Activated effector memory CD4-positive, alpha-beta T cell treated with Interleukin-2 at 50 U/mL for 16 hours (primary cell): Measurements from ENCODE around the gene CPXM1.

ENCODE experiments used
- DNase-seq: peaks from one replicate; pipeline ENCODE4 v3.0.0-alpha.2; 2020

The CPXM1 gene

DNA sequence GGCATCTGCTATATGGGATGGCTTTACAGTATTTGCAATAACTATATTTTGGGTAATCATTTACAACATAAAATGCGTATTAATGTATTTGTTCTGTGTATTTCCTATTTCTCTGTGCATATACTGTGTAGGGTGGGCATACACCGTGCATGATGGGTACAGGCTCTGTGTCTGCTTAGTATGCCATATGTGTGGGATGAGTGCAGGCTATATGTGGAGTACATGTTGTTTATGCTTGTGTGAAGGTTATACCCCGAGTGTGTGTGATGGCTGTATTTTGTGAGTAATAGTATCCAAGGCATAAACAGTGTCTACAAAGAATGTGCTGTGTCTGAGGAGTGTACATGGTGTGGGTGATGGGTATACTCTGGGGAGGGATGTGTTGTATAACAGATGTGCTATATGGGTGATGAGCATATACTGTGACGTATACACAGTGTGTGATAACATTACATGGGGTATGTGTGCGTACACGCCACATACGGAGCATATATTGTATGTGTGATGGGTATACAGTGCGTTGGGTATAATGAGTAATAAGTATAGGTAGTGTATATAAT is 52.7 kb downstream of the CPXM1 start:
- DNase-seq = no peak

DNA sequence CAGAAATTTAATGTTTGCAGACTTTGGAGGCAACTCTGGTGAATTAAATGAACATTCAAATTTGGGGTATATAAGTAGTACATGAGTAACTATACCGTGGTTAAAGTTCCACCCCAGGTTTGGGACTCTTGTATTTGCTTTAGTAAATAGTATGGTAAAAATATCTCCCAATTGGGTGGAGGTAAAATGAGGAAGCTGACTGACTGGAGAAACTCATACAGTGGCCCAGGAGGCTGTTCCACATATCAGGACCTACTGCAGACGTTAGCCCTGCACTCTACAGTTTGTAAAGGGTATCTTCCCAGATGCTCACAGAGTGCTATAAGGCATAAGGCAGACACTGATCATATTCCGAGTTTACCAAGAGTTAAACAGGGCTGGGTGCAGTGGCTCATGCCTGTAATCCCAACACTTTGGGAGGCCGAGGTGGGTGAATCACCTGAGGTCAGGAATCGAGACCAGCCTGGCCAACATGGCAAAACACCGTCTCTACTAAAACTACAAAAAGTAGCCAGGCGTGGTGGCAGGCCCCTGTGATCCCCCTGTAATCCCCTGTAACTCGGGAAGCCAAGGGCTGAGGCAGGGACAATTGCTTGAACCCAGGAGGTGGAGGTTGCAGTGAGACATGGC is 53.7 kb downstream of the CPXM1 start:
- no peak for DNase-seq

DNA sequence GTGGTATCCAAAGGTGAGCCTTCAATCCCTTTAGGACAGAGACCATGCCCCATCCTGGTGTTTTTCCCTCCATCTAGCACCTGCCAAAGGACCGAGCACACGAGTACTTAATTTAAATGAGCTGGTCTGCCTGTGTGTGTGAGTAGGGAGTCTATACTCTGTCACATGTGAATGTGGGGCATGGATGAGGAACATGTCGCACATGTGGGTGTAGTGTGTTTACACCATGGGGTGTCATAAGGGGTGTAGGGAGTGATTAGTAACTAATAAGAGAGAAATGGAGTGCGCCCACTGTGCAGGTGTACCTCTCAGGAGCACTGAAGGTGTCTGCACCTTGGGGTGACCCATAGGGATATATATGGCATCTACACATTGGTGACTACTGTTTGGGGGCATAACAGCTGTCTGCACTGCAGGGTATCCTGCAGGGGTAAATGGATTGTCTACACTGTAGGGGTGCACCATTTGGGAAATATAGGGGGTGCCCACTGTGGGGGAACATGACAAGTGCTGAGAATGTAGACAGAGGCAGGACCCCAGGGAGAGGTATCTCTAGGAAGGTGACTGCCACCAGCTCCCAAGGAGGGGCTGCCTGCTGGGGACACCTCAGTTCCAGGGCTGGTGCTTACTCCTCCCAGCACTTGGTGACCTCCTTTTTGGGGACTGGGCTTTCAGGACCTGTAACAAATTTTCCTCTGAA is 54.3 kb downstream of the CPXM1 start:
- DNase-seq = no peak

DNA sequence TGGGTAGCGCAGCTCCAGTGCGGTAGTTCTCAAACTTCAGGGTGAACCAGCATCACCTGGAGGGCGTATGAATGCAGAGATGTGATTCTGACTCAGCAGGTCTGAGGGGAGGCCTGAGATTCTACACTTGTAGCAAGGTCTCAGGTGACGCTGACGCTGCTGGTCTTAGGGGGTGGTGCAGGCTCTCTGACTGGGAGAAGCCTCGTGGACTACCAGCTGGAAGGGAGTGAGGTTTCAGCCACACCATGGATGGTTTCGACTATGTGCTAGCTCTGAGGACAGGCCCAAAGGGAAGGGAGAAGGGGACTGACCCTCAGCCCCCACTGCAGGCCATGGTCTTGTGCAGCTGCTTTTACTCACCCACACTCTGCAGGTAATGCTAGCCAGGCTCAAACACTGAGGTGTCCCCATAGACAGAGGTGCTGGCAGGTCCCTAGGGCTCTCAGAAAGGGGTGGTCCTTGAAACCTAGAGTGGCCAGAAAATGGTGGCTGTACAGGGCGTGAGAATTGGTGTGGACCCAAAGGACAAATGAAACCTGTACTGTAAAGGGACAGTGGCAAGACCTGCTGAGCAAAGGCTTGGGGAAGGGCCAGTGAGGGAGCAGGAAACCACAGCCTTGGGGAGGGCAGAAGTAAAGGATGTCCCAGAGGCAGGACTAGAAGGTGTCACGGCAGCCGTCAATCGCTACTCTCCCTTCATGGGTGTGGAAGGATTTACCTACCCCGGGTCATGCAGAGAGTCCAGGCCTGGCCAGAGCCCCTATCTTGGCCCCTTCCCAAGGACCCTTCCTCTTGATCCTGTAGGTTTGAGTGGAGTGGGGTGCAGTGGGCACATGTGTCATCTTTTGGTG is 55.1 kb downstream of the CPXM1 start:
- DNase-seq = no peak
